Stimulated activated naive CD8-positive, alpha-beta T cell treated with anti-CD3 and anti-CD28 coated beads, Interleukin-15, Interleukin-2, amounts not matched to agents 100 ng/mL and 50 ng/mL, for 24 hours (primary cell): ENCODE measurements around the gene ZNF33B.

Source experiments
- H3K27ac Mint-ChIP-seq: one replicate; pipeline ENCODE4 v1.8.0; 2021; ENCODE audit warnings: mild to moderate bottlenecking, mixed read lengths
- H3K27me3 Mint-ChIP-seq: one replicate; pipeline ENCODE4 v1.8.0; 2021; ENCODE audit warnings: mixed read lengths
- H3K36me3 Mint-ChIP-seq: one replicate; pipeline ENCODE4 v1.8.0; 2021; ENCODE audit warnings: low read depth, mixed read lengths
- H3K4me1 Mint-ChIP-seq: one replicate; pipeline ENCODE4 v1.8.0; 2021; ENCODE audit warnings: low read depth, mixed read lengths
- H3K4me3 Mint-ChIP-seq: one replicate; pipeline ENCODE4 v1.8.0; 2021; ENCODE audit warnings: mild to moderate bottlenecking, mixed read lengths
- H3K9me3 Mint-ChIP-seq: one replicate; pipeline ENCODE4 v1.8.0; 2021; ENCODE audit warnings: mixed read lengths

The ZNF33B gene

GRCh38 chr10:42637648-42638054 lies 719 bp downstream of the ZNF33B start:
- peaks cover 22% of the 10 kb centered on the region for H3K36me3 Mint-ChIP-seq
- peak overlapping the region; percentile 90 for H3K27ac Mint-ChIP-seq
- peak overlapping the region; percentile 95 for H3K4me3 Mint-ChIP-seq
- no peaks in the 10 kb centered on the region for H3K27me3 Mint-ChIP-seq
- no peaks in the 10 kb centered on the region for H3K9me3 Mint-ChIP-seq
- H3K4me1 Mint-ChIP-seq: peaks cover 43% of the 10 kb centered on the region

GRCh38 chr10:42637142-42637541 lies 1.2 kb downstream of the ZNF33B start:
- Mint-ChIP-seq H3K4me1 (peaks cover 48% of the 10 kb centered on the region), H3K27ac (no peak overlapping the region), H3K4me3 (peak overlapping the region; percentile 95)

GRCh38 chr10:42635098-42635497 lies 3.3 kb downstream of the ZNF33B start:
- no peaks in the 10 kb centered on the region for H3K9me3 Mint-ChIP-seq
- no peak overlapping the region for H3K4me3 Mint-ChIP-seq
- peaks cover 59% of the 10 kb centered on the region for H3K4me1 Mint-ChIP-seq
- H3K27ac Mint-ChIP-seq: no peak overlapping the region
- peaks cover 43% of the 10 kb centered on the region for H3K36me3 Mint-ChIP-seq
- H3K27me3 Mint-ChIP-seq: no peaks in the 10 kb centered on the region

More at GRCh38 chr10:42637142-42637541, 1.2 kb downstream of the ZNF33B start:
- Mint-ChIP-seq H3K9me3 (no peaks in the 10 kb centered on the region), H3K36me3 (peaks cover 26% of the 10 kb centered on the region), H3K27me3 (no peaks in the 10 kb centered on the region)

- H3K36me3 Mint-ChIP-seq: peaks cover 67% of the 10 kb centered on the region
- H3K27me3 Mint-ChIP-seq: no peaks in the 10 kb centered on the region
- H3K27ac Mint-ChIP-seq: no peak overlapping the region
- no peaks in the 10 kb centered on the region for H3K9me3 Mint-ChIP-seq
- H3K4me1 Mint-ChIP-seq: peaks cover 64% of the 10 kb centered on the region
- no peak overlapping the region for H3K4me3 Mint-ChIP-seq
Observed at GRCh38 chr10:42632564-42632963, 5.8 kb downstream of the ZNF33B start.

GRCh38 chr10:42630537-42631134 lies 7.7 kb downstream of the ZNF33B start:
- Mint-ChIP-seq H3K4me3 (no peak overlapping the region), H3K27me3 (no peaks in the 10 kb centered on the region), H3K4me1 (peaks cover 50% of the 10 kb centered on the region), H3K27ac (peak overlapping the region; percentile 91), H3K36me3 (peaks cover 68% of the 10 kb centered on the region), H3K9me3 (peaks cover 5% of the 10 kb centered on the region)

GRCh38 chr10:42623929-42624328 lies 14.4 kb downstream of the ZNF33B start:
- Mint-ChIP-seq H3K27ac (no peak overlapping the region), H3K36me3 (peaks cover 77% of the 10 kb centered on the region), H3K4me3 (no peak overlapping the region), H3K27me3 (no peaks in the 10 kb centered on the region), H3K9me3 (peaks cover 11% of the 10 kb centered on the region), H3K4me1 (peaks cover 8% of the 10 kb centered on the region)

- Mint-ChIP-seq H3K27me3 (no peaks in the 10 kb centered on the region), H3K36me3 (peaks cover 66% of the 10 kb centered on the region), H3K4me3 (no peak overlapping the region), H3K27ac (no peak overlapping the region), H3K9me3 (peaks cover 4% of the 10 kb centered on the region), H3K4me1 (peaks cover 4% of the 10 kb centered on the region)
Observed at GRCh38 chr10:42618424-42618823, 19.9 kb downstream of the ZNF33B start.

GRCh38 chr10:42615419-42615818 lies 23.0 kb downstream of the ZNF33B start:
- Mint-ChIP-seq H3K27me3 (no peaks in the 10 kb centered on the region), H3K4me3 (no peak overlapping the region), H3K36me3 (peaks cover 77% of the 10 kb centered on the region)

GRCh38 chr10:42609872-42610271 lies 28.5 kb downstream of the ZNF33B start:
- Mint-ChIP-seq H3K27me3 (no peaks in the 10 kb centered on the region), H3K4me3 (no peak overlapping the region), H3K9me3 (peaks cover 22% of the 10 kb centered on the region), H3K4me1 (peaks cover 12% of the 10 kb centered on the region), H3K36me3 (peaks cover 83% of the 10 kb centered on the region), H3K27ac (no peak overlapping the region)

More at GRCh38 chr10:42615419-42615818, 23.0 kb downstream of the ZNF33B start:
- H3K4me1 Mint-ChIP-seq: peaks cover 4% of the 10 kb centered on the region
- no peak overlapping the region for H3K27ac Mint-ChIP-seq
- H3K9me3 Mint-ChIP-seq: peaks cover 4% of the 10 kb centered on the region

- Mint-ChIP-seq H3K36me3 (peaks cover 88% of the 10 kb centered on the region), H3K27me3 (no peaks in the 10 kb centered on the region), H3K9me3 (peaks cover 63% of the 10 kb centered on the region), H3K27ac (no peak overlapping the region), H3K4me3 (no peak overlapping the region), H3K4me1 (no peaks in the 10 kb centered on the region)
Observed at GRCh38 chr10:42598249-42598873, 40.0 kb downstream of the ZNF33B start.

GRCh38 chr10:42596196-42596595 lies 42.2 kb downstream of the ZNF33B start:
- Mint-ChIP-seq H3K27me3 (no peaks in the 10 kb centered on the region), H3K4me1 (no peaks in the 10 kb centered on the region), H3K4me3 (no peak overlapping the region), H3K27ac (no peak overlapping the region), H3K36me3 (peaks cover 90% of the 10 kb centered on the region), H3K9me3 (peaks cover 79% of the 10 kb centered on the region)

GRCh38 chr10:42594246-42594650 lies 44.1 kb downstream of the ZNF33B start:
- Mint-ChIP-seq H3K36me3 (peaks cover 94% of the 10 kb centered on the region), H3K9me3 (peaks cover 80% of the 10 kb centered on the region), H3K4me1 (no peaks in the 10 kb centered on the region), H3K4me3 (no peak overlapping the region), H3K27ac (no peak overlapping the region), H3K27me3 (no peaks in the 10 kb centered on the region)

- H3K9me3 Mint-ChIP-seq: peaks cover 79% of the 10 kb centered on the region
- H3K36me3 Mint-ChIP-seq: peaks cover 94% of the 10 kb centered on the region
- no peak overlapping the region for H3K27ac Mint-ChIP-seq
- no peaks in the 10 kb centered on the region for H3K4me1 Mint-ChIP-seq
- H3K27me3 Mint-ChIP-seq: no peaks in the 10 kb centered on the region
- no peak overlapping the region for H3K4me3 Mint-ChIP-seq
Observed at GRCh38 chr10:42593284-42593683, 45.1 kb downstream of the ZNF33B start.

- Mint-ChIP-seq H3K27me3 (no peaks in the 10 kb centered on the region), H3K36me3 (peaks cover 47% of the 10 kb centered on the region), H3K27ac (no peak overlapping the region), H3K9me3 (peaks cover 39% of the 10 kb centered on the region), H3K4me3 (no peak overlapping the region), H3K4me1 (no peaks in the 10 kb centered on the region)
Observed at GRCh38 chr10:42583828-42584227, 54.5 kb downstream of the ZNF33B start.

GRCh38 chr10:42578019-42578418 lies 60.4 kb downstream of the ZNF33B start:
- peaks cover 13% of the 10 kb centered on the region for H3K9me3 Mint-ChIP-seq
- H3K4me1 Mint-ChIP-seq: no peaks in the 10 kb centered on the region
- H3K27ac Mint-ChIP-seq: no peak overlapping the region
- peaks cover 15% of the 10 kb centered on the region for H3K36me3 Mint-ChIP-seq
- H3K4me3 Mint-ChIP-seq: no peak overlapping the region
- H3K27me3 Mint-ChIP-seq: no peaks in the 10 kb centered on the region

GRCh38 chr10:42576338-42576737 lies 62.0 kb downstream of the ZNF33B start:
- peaks cover 14% of the 10 kb centered on the region for H3K9me3 Mint-ChIP-seq
- no peak overlapping the region for H3K4me3 Mint-ChIP-seq
- no peak overlapping the region for H3K27ac Mint-ChIP-seq
- H3K36me3 Mint-ChIP-seq: peaks cover under 1% of the 10 kb centered on the region
- peaks cover 2% of the 10 kb centered on the region for H3K27me3 Mint-ChIP-seq
- H3K4me1 Mint-ChIP-seq: no peaks in the 10 kb centered on the region
